GM10248 (cell line): ENCODE data around the gene MAMLD1.

ENCODE experiments used
- CTCF ChIA-PET: fragments of 300-600 bp; sonication (Branson Sonifier 250); formaldehyde crosslinking; extraction: SDS; loops from one replicate; lab custom pipeline; 2021; ENCODE audit warnings: antibody characterized with exemption; lab: Yijun Ruan, JAX
- POLR2A ChIA-PET: fragments of 350-650 bp; sonication (Branson Sonifier 250); formaldehyde crosslinking; extraction: SDS; loops from one replicate; lab custom pipeline; 2020; ENCODE audit warnings: antibody characterized with exemption; lab: Yijun Ruan, JAX
- DNase-seq: peaks from one replicate; pipeline ENCODE4 v3.0.0; 2012; ENCODE audit errors: extremely low spot score
- TF ChIP-seq, protein P1 (sequence below): IDR thresholded peaks from 2 replicates; pipeline ENCODE4 v1.5.1; 2012; ENCODE audit warnings: mild to moderate bottlenecking, low read depth; ENCODE audit errors: extremely low read depth, missing control alignments, control extremely low read depth

Gene MAMLD1

DNA sequence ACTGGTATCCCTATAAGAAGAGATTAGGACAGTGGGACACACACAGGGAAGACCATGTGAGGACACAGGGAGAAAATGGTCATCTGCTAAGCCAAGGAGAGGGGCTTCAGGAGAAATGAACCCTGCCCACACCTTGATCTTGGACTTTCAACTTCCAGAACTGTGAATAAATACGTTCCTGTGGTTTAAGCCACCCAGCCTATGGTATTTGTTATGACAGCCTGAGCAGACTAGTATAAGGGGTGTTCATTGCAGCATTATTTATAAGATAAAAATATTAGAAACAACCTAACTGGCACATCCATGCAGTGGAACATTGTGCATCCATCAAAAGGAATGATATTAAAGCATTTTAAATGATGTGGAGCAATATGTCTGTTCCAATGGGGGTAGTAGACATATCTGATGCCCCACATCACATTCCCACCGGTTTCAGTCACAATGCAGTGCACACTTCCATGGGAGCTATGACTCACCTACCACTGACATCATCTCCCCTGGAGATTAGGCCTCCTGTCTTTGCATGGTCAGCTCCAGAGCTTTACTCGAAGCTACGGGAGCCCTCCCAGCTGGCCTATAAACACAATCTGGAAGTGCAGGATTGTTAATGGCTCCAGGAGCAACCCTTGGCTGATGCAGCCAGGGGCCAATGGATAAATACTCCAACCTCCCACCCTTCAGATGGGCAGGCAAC is 38.9 kb upstream of the MAMLD1 start:
- ChIA-PET CTCF (no interaction called here), POLR2A (no interaction called here)
- DNase-seq, result no peak
- TF ChIP-seq, protein P1, sequence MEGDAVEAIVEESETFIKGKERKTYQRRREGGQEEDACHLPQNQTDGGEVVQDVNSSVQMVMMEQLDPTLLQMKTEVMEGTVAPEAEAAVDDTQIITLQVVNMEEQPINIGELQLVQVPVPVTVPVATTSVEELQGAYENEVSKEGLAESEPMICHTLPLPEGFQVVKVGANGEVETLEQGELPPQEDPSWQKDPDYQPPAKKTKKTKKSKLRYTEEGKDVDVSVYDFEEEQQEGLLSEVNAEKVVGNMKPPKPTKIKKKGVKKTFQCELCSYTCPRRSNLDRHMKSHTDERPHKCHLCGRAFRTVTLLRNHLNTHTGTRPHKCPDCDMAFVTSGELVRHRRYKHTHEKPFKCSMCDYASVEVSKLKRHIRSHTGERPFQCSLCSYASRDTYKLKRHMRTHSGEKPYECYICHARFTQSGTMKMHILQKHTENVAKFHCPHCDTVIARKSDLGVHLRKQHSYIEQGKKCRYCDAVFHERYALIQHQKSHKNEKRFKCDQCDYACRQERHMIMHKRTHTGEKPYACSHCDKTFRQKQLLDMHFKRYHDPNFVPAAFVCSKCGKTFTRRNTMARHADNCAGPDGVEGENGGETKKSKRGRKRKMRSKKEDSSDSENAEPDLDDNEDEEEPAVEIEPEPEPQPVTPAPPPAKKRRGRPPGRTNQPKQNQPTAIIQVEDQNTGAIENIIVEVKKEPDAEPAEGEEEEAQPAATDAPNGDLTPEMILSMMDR, result no peak

DNA sequence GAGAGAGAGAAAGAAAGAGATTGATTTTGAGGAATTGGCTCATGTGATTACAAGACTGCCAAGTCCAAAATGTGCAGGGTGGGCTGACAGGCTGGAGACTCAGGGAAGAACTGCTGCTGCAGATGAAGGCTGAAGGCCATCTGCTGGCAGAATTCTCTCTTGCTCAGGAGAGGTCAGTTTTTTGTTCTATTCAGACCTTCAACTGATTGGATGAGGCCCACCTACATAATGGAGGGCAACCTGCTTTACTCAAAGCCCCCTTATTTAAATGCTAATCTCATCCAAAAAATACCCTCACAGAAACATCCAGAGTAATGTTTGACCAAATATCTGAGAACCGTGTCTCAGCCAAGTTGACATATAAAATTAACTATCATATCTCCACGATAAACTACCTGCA is 38.2 kb upstream of the MAMLD1 start:
- CTCF ChIA-PET, result no interaction called here
- POLR2A ChIA-PET, result no interaction called here
- TF ChIP-seq, protein P1, result no peak
- no peak for DNase-seq

DNA sequence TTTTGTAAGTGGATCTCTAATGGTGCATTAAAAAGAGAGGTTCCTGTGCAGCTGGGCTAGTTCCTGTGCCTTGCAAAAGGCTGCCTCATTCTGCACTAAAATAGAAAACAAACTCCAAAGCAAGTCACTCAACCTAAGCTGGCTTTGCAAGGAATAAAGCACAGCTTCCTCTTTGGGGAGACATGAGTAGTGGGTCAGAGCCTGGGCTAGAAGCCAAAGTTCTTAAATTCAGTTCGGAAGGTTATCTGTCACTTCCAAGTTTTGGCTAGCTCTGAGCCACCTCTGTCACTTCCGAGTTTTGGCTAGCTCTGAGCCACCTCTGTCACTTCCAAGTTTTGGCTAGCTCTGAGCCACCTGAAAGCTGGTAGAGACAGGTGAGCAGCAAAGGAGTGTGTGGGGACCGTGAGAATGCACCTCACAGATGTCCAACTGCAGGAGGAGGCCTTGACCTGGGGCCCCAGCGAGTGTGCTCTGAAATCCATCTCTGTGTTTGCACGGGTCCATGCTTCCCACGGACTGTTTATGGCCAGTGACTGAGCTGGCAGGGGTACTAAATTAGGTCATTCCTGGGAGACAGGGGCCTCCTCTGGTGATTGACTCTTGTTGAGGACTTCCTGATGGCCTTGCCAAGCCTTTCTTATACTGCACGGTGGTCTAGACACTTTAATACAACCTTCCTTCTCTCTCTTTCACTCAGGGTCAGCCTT is 36.4 kb upstream of the MAMLD1 start:
- DNase-seq, result no peak
- TF ChIP-seq, protein P1, result no peak
- ChIA-PET CTCF (no interaction called here), POLR2A (no interaction called here)

DNA sequence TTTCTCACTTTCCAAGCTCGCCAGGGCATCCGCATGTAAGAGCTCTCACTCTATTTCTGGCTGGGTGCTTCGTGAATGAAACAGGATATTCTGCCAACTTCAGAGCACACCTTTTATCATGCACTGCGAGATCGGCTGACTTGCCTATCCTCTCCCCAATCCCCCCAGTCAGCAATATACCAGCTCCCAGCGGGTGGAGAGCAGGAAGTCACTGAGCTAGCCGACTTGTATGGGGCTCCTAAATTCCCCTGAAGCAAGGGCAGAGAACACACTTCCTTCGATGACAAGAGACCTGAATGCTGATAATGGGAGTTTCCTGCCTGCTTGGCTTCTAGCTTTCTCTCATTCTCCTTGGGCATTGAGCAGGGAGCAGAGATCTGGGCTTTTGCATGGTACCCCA is 33.8 kb upstream of the MAMLD1 start:
- CTCF ChIA-PET, result no interaction called here
- POLR2A ChIA-PET, result no interaction called here

DNA sequence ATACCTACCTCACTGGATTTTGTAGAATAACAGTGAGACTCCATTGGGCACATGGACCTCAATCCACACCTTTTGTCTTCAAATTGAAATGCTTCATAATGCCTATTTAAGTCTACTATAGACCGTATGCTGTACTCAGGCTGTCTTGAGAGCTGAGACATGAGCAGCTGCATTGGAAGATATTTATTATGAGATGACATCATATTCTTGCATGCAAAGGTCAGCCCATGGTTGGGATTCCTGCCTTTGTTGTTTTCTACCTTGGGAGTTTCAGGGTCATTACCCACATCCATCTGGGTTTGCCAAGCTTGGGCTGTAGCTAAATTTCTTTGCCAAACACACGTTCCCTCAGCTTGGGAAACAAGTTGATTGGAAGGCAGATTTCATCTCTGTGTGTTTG is 33.2 kb upstream of the MAMLD1 start:
- DNase-seq, result no peak
- ChIA-PET CTCF (interaction anchor here (1.7 kb wide), 1 partner anchor 74 kb away, joined by 3 read pairs; no protein-coding TSS in a partner anchor), POLR2A (no interaction called here)
- TF ChIP-seq, protein P1, result no peak

More for the DNA sequence above, 33.8 kb upstream of the MAMLD1 start:
- TF ChIP-seq, protein P1, result no peak
- no peak for DNase-seq

DNA sequence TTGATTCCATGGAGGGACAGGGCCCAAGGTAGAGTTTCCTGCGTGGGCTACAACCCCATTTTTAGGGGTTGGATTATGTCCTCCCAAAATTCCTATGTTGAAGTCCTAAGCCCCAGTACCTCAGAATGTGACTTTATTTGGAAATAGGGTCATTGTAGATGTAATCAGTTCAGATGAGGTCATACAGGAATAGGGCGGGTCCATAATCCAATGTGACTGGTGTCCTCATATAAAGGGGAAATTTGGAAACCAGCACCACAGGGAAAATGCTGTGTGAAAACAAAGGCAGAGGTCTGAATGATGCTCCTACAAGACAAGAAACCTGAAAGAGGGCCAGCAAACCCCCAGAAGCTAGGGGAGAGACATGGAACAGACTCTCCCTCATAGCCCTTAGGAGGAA is 31.1 kb upstream of the MAMLD1 start:
- TF ChIP-seq, protein P1, result no peak
- no peak for DNase-seq
- CTCF ChIA-PET, result no interaction called here
- POLR2A ChIA-PET, result no interaction called here
